Raji (cell line): ENCODE results near the gene MYH14.
A peak's percentile ranks its signal among the peaks of the same experiment; 100 is the strongest.

Experiments used
- POLR2A ChIP-seq: IDR thresholded peaks from 2 replicates; pipeline ENCODE4 v1.6.1; 2011; ENCODE audit warnings: low read depth, low read length, control low read depth; ENCODE audit not compliant: insufficient read depth

Gene MYH14

DNA sequence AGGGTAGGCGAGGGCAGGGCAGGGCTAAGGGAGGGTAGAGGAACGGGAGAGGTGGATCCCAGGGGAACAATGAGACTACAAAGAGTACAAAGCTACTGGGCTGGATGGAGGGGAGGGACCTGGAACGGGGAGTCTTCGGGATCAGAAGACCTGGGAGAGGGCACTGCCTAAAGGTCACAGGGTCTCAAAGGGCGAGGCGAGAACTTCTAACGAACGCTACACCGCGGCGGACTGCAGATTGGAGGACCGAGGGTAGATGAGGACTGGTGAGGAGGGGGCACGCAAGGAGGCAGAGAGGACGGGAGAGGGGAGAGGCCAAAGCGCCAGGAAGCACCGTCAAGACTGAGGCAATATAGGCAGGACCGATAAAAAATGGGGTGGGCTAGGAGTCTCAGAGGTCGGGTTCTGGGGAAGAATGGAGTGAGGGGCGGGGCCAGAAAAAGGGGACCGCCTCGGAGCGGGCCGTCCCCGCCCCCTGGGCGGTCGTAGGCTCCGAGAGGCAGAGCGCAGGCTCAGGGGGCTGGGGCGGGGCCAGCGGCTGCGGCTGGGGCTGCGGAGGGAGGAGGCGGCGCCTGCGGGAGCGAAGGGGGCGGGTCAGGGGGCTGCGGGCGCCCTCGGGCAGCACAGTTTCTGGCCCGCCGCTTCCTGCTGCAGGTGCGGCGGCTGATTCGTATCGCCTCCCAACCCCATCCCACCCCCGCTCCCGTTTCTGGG lies 127.1 kb downstream of the MYH14 start:
- peak; percentile 44 for TF ChIP-seq POLR2A

DNA sequence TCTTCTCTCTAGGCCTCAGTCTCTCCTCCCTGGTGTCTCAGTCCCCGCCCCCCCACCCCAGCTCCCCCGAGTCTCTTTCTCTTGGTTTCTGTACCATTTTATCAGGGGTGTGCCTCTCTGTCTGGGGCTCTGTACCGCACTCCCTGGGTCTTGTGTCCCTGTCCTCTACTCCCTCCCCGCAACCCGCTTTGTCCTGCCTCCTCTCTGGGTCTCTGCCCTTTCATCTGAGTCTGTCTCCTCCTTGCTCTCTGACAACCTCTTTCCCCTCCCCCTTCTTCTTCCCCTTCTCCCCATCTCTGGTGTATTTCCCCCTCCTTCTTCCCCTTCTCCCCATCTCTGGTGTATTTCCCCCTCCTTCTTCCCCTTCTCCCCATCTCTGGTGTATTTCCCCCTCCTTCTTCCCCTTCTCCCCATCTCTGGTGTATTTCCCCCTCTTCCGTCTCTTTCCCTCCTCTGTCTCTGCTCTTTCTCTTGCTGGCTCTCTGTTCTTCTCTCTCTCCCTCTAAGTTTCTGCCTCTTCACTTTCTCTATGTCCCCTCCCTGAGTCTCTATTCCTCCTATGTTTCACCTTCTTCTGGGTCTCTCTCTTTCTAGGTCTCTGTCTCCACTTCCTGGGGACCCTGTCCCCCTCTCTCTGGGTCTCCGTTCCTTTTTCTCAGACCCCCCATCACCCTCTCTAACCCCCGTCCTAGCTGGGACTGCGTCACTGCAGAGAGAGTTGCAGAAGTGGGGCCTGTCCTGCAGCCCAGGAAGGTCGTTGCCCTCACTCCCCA lies 128.0 kb downstream of the MYH14 start:
- TF ChIP-seq POLR2A, result 0 out of 2 replicates have a peak, but pooled peaks have one; percentile 18

DNA sequence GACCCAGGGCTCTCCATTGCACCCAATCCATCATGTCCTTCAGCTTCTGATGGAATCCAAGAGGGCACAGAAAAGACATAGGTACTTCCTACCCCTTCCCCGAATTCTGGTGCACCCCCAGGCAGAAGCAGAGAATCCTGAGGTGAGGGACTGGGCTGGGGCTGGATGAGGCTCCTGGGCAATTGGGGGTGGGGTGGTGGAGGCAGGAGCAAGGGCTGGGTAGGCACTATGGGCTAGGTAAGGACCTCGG lies 128.5 kb downstream of the MYH14 start:
- no peak for TF ChIP-seq POLR2A

DNA sequence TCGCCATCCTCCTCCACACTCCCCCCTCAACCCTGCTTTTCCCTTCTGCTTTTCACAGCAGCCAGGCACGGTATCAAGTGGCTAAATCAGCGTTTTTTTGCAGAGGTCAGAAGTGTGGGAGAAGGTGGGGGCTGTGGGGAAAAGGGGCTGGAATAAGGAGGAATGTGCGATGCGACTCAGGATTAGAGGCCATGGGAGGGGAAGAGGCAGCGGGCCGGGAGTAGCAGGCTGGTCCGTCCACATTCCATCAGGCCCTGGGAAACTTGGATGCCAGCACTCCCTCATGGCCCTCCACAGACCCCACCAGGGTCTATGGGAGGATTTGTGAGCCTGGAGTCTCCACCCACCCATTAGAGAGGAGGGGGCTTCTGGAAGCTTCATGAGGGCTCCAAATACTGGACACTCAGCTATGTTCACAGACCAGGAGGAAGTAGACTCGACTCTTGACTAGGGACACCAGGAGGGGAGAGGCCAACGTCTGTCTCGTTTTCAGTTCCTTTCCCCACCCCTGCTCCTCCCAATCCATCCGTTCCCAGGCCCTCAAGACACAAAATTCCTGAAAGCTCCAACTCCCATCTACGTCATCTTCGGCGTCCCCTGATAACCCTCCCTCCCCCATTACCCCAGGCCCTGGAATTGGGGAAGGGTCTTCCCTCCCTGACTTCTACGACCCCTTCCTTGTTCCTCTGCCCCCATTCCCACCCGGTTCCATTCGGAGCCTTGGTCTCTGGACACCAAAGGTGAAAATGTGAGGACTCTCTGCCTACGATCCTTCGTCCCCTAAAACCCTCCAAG lies 129.0 kb downstream of the MYH14 start:
- TF ChIP-seq POLR2A, result no peak

DNA sequence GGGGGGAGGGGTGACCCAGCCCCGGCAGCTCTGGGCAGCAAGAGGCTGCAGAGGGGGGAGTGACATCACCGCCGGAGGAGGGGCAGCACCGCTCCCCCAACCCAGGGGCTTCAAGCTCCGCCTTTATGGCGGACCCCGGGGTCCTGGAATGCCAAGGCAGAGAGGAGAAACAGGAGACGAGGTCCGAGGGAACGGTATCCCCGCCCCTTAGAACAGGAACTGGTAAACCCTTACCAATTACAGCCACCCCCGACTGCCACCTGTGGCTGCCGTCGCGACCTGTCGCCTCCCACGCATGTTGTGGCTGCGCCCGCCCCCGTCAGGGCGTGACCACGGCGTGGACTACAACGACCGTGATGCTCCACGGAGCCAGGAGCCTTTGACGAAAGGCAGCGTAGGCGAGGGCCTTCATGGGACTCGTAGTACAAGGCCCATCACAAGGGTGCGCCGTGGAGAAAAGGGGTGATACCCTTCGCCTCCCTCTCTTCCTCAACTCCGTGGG lies 129.9 kb downstream of the MYH14 start:
- no peak for TF ChIP-seq POLR2A

DNA sequence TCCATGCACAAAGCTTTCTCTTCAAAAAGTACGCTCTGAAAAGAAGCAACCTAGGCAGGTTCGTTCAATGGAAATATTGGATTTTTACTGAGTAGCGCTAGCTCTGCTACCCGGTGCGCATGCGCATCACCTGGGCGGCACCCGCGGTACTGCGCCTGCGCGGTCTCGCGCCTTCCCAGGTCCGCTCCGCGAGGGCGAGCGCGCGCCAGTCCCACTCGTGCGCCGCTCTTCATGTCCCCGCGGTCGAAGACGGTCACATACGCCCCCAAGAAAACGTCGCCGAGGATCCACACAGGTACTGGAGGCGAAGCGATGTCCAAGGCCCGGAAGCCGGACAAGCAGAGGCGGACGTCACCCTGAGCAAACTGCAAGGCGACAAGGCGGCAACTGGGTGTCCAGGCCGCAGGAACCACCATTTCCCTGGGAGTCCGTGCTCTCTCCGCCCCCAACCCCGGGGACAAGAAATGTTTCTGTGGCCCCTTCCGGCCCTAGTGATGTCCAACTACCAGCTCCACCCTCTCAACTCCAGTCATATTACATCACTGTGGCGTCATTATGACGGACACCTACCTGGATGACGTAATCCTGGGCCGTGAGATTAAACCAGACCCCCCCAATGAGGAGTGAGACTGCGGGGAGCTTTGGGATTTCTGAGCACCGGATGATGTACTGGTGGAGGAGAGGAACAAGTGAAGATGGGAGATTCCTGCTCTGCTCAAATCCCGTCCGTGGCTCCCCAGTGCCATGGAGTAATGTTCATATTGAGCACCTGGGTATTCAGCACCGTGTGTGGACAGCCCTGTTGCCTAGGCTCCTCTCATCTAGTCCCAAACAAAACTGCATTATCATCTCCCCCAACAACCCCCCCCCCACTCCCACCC lies 130.6 kb downstream of the MYH14 start:
- no peak for TF ChIP-seq POLR2A

DNA sequence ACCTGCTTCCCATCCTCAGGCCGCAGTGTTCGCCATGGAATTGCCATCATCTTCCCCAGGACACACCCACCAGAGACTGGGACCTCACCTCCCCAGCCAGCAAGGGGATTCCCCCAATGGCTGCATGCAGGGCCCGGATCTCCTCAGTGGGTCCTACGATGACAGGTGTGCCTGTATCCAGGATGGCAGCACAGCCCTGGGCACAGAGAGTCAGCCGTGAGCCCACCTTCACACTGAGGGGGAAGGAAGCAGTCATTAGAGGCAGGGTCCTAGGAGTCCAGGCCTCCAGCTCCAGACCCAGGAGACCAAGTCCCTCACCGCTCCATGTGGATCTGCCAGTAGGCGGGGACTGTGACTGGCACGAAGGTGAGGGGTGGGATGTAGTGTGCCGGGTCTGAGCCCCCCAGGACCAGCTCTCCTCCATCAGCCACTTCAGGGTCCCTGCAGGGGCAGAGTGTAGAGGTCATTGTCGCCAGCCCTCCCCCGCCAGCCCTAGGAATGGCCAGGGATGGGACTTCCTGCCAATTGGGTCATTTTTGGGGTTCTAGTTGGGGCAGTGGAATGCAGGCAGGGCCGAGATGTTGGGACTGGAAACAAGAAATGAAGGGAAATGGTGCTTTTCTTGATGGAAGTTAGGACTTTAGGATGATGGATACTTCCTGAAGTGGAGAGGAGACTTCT lies 131.5 kb downstream of the MYH14 start:
- 0 out of 2 replicates have a peak, but pooled peaks have one; percentile 11 for TF ChIP-seq POLR2A

DNA sequence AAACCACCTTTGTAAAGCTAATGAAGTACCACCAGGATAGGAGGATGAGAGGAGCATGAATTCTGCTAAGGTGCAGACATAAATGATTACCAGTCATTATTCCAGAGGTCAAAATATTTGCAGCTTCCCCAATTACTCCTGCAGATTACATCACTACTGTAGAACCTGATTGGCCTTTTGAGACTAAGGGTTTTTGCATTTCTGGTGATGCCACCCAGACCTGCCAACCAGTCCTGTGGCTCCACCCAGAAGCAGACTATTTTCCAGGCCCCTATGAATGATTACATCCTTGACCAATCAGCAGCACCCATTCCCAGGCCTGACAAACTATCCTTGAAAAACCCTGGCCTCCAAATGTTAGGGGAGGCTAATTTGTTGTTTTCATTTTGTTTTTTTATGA lies 136.9 kb downstream of the MYH14 start:
- TF ChIP-seq POLR2A, result no peak

DNA sequence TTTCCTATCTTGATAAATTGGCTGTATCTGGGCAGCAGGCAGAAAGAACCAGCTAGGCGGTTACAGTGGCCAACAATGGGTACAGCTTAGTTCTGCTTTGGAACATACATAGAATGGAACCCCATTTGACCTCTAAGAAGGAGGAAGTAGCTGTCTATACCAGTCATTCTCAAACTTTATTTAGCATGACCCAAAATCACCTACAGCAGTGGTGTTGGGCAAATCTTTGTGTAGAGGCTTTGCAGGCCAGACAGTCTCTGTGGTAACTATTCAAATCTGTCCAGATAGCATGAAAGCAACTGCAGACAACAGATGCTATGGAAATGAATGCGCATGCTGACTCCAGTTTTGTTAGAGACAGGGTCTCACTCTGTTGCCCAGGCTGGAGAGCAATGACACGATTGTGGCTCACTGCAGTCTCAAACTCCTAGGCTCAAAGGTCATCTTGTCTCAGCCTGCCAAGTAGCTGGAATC lies 137.7 kb downstream of the MYH14 start:
- TF ChIP-seq POLR2A, result peak; percentile 79

DNA sequence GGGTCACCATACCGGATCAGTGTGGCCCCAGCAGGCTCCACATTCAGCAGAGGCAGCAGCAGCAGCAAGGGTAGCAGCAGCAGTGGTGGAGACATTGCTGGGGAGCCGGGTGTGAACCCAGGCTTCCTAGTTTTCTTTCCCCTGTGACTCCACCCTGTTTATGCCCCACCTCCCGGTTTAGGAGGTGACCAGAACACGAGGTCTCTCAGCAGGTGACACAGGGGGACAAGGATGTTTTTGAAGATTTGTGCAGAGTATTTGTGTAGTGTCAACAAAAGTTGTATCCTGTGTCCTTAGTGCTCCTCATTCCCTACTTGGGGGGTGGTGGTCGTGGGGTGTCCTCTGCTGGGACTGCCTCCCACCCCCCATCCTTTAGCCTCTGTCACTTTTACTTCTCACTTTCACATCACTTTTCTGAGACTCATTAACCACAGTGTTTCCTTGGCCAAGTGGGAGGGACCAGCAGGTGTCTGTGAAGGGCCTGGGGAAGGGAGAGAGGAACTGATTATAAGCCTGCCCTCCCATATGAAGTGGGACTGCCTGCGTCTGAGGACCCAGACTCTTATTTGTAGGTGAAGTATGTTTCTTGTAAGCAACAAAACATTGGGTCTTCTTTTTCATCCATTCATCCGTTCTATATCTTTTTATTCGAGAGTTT lies 141.4 kb downstream of the MYH14 start:
- peak; percentile 94 for TF ChIP-seq POLR2A

DNA sequence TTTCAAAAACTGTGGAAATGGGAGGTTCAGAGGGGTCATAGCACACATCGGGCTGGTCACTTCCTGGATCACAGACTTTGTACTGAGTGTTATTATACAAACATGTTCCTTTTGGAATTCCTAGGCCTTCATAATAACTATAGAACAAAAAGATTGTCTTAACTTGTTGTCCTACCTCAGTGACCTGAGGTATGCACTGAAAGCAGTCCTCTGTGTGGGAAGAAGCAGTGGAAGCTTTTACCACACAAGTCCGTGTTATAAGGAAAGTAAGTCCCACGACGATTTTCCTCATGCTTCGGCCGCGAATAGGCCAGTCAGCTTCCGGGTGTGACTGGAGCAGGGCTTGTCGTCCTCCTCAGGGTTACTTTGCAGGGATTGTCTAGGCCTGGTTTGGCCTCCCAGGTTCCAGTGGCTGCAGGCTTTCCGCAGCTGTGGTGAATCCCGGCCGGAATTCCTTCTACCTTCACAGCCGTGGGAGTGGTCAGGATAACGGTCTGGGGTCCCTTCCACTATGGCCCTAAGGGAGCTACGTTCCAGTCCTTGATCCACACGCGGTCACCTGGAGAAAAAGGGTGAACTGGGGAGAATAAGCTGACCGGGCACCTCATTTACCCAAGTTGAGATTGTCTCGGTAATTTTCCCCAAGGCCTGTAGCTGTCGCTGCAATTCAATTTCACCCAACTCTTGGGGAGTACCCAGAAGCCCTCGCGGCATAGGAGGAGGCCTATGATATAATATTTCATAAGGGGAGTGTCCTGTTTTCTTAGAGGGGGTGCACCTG lies 146.0 kb downstream of the MYH14 start:
- no peak for TF ChIP-seq POLR2A

DNA sequence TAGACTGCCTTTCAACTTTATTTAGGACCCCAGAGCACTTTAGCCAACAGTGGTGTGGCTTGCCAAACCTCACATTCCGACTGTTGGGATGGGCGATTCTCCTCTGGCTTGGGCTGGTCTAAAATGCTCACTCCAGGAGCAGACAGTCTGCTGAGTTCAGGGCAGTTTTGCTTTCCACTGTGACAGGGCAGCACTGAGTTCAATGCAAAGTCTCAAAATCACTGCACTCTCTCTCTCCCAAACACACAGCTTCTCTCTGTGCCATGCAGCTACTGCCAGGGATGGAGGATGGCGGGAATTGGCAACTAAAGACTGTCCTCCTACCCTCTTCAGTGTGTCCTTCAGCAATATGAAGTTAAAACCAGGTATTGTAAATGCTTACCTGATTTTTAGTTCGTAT lies 148.8 kb downstream of the MYH14 start:
- no peak for TF ChIP-seq POLR2A

DNA sequence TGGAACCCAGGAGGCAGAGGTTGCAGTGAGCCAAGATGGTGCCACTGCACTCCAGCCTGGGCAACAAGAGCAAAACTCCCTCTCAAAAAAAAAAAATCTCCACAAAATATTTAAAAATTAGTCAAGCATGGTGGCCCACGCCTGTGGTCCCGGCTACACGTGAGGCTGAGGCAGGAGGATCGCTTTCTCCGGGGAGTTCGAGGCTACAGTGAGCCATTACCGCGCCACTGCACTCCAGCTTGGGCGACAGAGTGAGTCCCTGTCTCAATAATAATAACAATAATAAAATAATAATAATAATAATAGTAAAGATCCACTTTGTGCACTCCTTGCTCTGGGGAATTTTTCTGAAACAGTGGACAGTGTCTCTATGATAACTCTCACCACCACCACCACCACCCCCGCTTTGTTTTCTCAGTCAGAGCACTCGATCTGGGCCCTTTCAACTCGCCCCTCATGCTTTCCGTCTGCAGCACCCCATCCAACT lies 153.3 kb downstream of the MYH14 start:
- TF ChIP-seq POLR2A, result no peak
